ENCODE results near the gene MYH16.

MYH16 gene

DNA sequence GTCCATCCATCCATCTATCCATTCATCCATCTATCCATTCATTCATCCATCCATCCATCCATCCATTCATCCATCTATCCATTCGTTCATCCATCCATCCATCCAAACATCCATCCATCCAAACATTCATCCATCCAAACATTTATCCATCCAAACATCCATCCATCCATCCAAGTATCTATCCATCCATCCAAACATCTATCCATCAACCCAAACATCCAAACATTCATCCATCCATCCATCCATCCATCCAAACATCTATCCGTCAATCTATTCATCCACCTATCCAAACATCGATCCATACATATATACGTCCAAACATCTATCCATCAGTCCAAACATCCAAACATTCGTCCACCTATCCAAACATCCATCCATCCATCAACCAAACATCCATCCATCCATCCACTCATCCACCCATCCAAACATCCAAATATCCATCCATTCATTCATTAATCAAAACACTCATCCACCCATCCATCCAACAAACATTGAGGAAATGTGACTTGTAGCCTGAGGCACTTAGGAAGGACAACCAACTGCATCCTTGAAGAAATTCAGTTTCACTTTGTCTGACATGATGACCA lies 28.8 kb upstream of the MYH16 start:
- 100% methylated on average over 5 of the region's 5 CpGs for WGBS (ENCODE audit: extremely low coverage, insufficient coverage, low lambda C conversion rate)
- Histone ChIP-seq H3K4me1 (ENCODE audit: control insufficient read depth, low read depth, low read length) (no peaks in the 10 kb centered on the region), H3K36me3 (ENCODE audit: control insufficient read depth, insufficient read depth, low read length) (no peaks in the 10 kb centered on the region), H2AK5ac (ENCODE audit: low read length) (no peak overlapping the region), H3K23ac (ENCODE audit: low read length) (no peak overlapping the region), H3K4me3 (ENCODE audit: low read length) (no peak overlapping the region), H3K18ac (ENCODE audit: low read length) (no peak overlapping the region), H3K79me2 (ENCODE audit: control insufficient read depth, insufficient read depth, low read length) (no peaks in the 10 kb centered on the region), H3K56ac (ENCODE audit: low read length) (no peak overlapping the region), H2BK15ac (replicated peaks; ENCODE audit: low read depth) (no peak overlapping the region), H4K5ac (ENCODE audit: low read length) (no peak overlapping the region), H3K4me2 (ENCODE audit: low read length) (no peak overlapping the region), H4K8ac (ENCODE audit: low read depth, low read length) (no peak overlapping the region), H3K27me3 (ENCODE audit: insufficient read depth, low read length, poor library complexity) (no peaks in the 10 kb centered on the region), H2BK120ac (ENCODE audit: low read depth, low read length) (no peak overlapping the region), H3K27ac (ENCODE audit: low read depth, low read length) (no peak overlapping the region), H2BK5ac (ENCODE audit: low read length) (no peak overlapping the region), H3K9ac (ENCODE audit: low read length) (no peak overlapping the region), H3K79me1 (ENCODE audit: low read length) (no peaks in the 10 kb centered on the region), H3K4ac (ENCODE audit: low read depth, low read length) (no peak overlapping the region)
- DNase-seq = no peak

DNA sequence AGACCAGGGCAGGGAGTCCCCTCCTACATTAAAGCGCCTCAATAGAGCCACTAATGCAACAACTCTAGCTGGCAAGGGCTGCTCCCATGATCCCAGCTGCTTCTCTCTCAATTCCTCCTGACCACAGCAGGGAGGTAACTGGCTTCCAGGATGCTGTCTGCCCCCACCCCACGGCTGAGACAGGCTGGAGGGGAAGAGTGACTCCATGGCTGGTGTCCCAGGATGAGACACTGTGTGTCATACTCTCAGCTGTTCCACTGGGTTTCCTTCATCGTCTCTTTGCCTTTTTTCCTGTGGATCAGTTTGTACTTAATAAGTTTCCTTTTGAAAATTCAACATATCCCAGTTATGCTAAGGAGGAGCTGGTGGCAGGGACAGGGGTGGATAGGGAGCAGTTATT lies 27.7 kb upstream of the MYH16 start:
- Histone ChIP-seq H2BK15ac (replicated peaks; ENCODE audit: low read depth) (no peak overlapping the region), H3K9ac (ENCODE audit: low read length) (no peak overlapping the region), H3K56ac (ENCODE audit: low read length) (no peak overlapping the region), H3K23ac (ENCODE audit: low read length) (no peak overlapping the region), H3K27ac (ENCODE audit: low read depth, low read length) (no peak overlapping the region), H3K4me3 (ENCODE audit: low read length) (no peak overlapping the region), H3K18ac (ENCODE audit: low read length) (no peak overlapping the region), H3K27me3 (ENCODE audit: insufficient read depth, low read length, poor library complexity) (no peaks in the 10 kb centered on the region), H4K5ac (ENCODE audit: low read length) (no peak overlapping the region), H2AK5ac (ENCODE audit: low read length) (no peak overlapping the region), H2BK5ac (ENCODE audit: low read length) (no peak overlapping the region), H2BK120ac (ENCODE audit: low read depth, low read length) (no peak overlapping the region), H3K79me2 (ENCODE audit: control insufficient read depth, insufficient read depth, low read length) (no peaks in the 10 kb centered on the region), H3K4me1 (ENCODE audit: control insufficient read depth, low read depth, low read length) (no peaks in the 10 kb centered on the region), H3K36me3 (ENCODE audit: control insufficient read depth, insufficient read depth, low read length) (no peaks in the 10 kb centered on the region), H3K4ac (ENCODE audit: low read depth, low read length) (no peak overlapping the region), H4K8ac (ENCODE audit: low read depth, low read length) (no peak overlapping the region), H3K4me2 (ENCODE audit: low read length) (no peak overlapping the region), H3K79me1 (ENCODE audit: low read length) (no peaks in the 10 kb centered on the region)
- no CpG with 5 or more reads among the region's 3 CpGs for WGBS (ENCODE audit: extremely low coverage, insufficient coverage, low lambda C conversion rate)
- DNase-seq = no peak

DNA sequence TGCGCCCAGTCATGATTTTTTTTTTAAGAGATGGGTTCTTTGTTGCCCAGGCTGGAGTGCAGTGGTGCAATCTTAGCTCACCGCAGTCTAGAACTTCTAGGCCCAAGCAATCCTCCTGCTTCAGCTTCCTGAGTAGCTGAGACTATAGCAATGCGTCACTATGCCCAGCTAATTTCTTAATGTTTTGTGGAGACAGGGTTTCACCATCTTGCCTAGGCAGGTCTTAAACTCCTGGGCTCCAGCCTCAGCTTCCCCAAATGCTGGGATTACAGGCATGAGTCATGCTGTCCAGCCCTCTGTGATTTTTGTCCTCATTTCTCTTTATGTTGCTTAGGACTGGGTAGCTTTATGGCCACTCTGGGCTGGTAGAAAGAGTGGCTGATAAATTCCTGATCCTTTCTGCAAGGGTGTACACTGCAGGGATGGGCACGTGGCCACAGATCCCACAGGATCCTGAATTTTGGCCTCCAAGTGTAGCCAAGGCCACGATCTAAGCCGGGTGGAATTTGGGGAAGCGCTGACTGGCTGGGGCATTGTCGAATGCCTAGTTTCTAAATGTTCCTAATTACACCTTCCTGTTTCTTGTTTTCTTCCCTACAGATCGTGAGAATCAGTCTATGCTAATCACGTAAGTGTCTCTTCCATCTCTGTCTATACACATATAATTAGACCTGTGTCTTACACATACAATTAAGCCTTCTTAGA lies 24.1 kb upstream of the MYH16 start:
- DNase-seq = peak; percentile 6
- Histone ChIP-seq H3K4me3 (ENCODE audit: low read length) (no peak overlapping the region), H3K4ac (ENCODE audit: low read depth, low read length) (no peak overlapping the region), H4K8ac (ENCODE audit: low read depth, low read length) (no peak overlapping the region), H3K27me3 (ENCODE audit: insufficient read depth, low read length, poor library complexity) (no peaks in the 10 kb centered on the region), H3K4me1 (ENCODE audit: control insufficient read depth, low read depth, low read length) (no peaks in the 10 kb centered on the region), H3K27ac (ENCODE audit: low read depth, low read length) (no peak overlapping the region), H3K36me3 (ENCODE audit: control insufficient read depth, insufficient read depth, low read length) (no peaks in the 10 kb centered on the region), H3K79me2 (ENCODE audit: control insufficient read depth, insufficient read depth, low read length) (no peaks in the 10 kb centered on the region), H3K56ac (ENCODE audit: low read length) (no peak overlapping the region), H2BK120ac (ENCODE audit: low read depth, low read length) (no peak overlapping the region), H3K18ac (ENCODE audit: low read length) (no peak overlapping the region), H3K79me1 (ENCODE audit: low read length) (no peaks in the 10 kb centered on the region), H2BK15ac (replicated peaks; ENCODE audit: low read depth) (no peak overlapping the region), H3K23ac (ENCODE audit: low read length) (no peak overlapping the region), H4K5ac (ENCODE audit: low read length) (no peak overlapping the region), H3K9ac (ENCODE audit: low read length) (no peak overlapping the region), H2BK5ac (ENCODE audit: low read length) (no peak overlapping the region), H2AK5ac (ENCODE audit: low read length) (no peak overlapping the region), H3K4me2 (ENCODE audit: low read length) (no peak overlapping the region)
- no CpG with 5 or more reads among the region's 10 CpGs for WGBS (ENCODE audit: extremely low coverage, insufficient coverage, low lambda C conversion rate)

DNA sequence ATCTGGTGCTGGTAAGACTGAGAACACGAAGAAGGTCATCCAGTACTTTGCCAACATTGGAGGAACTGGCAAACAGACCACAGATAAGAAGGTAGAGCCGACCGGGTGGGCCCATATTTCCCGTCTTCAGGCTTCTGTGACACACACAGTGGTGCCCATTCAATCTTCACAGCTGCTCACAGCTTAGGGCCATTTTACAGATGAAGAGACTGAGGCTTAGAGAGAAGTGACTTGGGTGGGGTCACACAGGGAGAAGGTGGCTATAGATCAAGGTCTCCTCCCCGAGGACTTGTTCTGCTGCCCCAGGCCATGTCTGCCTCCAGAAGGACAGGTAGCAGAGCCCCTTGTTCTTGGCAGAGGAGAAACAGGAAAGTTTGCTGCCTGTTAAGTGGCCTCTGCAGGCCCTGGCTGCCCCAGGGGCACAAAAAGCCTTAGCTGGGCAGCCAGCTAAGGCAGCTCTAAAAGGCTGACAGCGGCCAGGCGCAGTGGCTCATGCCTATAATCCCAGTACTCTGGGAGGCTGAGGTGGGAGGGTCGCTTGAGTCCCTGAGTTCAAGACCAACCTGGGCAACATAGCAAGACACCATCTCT lies 22.6 kb upstream of the MYH16 start:
- Histone ChIP-seq H3K18ac (ENCODE audit: low read length) (no peak overlapping the region), H3K36me3 (ENCODE audit: control insufficient read depth, insufficient read depth, low read length) (no peaks in the 10 kb centered on the region), H2BK120ac (ENCODE audit: low read depth, low read length) (no peak overlapping the region), H3K79me1 (ENCODE audit: low read length) (no peaks in the 10 kb centered on the region), H2BK5ac (ENCODE audit: low read length) (no peak overlapping the region), H3K23ac (ENCODE audit: low read length) (no peak overlapping the region), H3K79me2 (ENCODE audit: control insufficient read depth, insufficient read depth, low read length) (no peaks in the 10 kb centered on the region), H4K8ac (ENCODE audit: low read depth, low read length) (no peak overlapping the region), H3K4me1 (ENCODE audit: control insufficient read depth, low read depth, low read length) (no peaks in the 10 kb centered on the region), H2AK5ac (ENCODE audit: low read length) (no peak overlapping the region), H3K9ac (ENCODE audit: low read length) (no peak overlapping the region), H3K4me3 (ENCODE audit: low read length) (no peak overlapping the region), H3K4ac (ENCODE audit: low read depth, low read length) (no peak overlapping the region), H3K27ac (ENCODE audit: low read depth, low read length) (no peak overlapping the region), H4K5ac (ENCODE audit: low read length) (no peak overlapping the region), H2BK15ac (replicated peaks; ENCODE audit: low read depth) (no peak overlapping the region), H3K27me3 (ENCODE audit: insufficient read depth, low read length, poor library complexity) (no peaks in the 10 kb centered on the region), H3K4me2 (ENCODE audit: low read length) (no peak overlapping the region), H3K56ac (ENCODE audit: low read length) (no peak overlapping the region)
- no peak for DNase-seq
- WGBS (ENCODE audit: extremely low coverage, insufficient coverage, low lambda C conversion rate) = no CpG with 5 or more reads among the region's 8 CpGs

DNA sequence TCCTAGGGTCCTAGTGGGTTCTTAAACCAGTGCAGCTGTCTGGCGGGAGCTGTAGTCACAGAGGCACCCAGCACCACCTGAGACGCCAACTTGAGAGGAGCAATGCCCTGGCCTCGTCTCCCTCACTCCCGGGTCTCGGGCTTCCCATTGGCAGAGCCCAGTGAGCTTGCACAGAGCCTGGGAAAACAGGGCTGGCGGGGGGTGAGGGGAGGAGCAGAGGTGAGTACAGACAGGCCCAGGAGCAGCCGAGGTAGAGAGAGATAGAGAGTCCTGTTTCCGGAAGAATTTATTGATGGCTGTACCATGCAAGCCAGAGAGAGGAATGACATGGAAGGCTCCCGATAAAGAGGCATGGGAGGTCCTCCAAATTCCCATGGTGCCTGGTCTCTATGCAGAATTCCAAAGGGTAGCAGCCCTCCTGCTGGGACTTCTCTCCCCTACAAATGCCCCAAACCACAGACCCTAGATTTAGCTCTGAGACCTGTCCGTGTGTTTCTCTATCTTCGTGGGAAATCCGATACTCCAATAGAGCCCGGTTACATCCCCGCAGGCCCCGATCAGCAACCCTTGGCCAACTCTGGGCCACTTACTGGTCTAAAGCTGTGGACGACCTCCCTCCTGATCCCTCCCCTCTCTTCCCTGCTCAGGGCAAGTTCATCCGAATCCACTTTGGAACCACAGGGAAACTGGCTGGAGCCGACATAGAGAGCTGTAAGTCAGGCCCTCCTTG lies 20.3 kb upstream of the MYH16 start:
- no peak overlapping the region for H4K5ac ChIP-seq (ENCODE audit: low read length)
- H3K4me1 ChIP-seq (ENCODE audit: control insufficient read depth, low read depth, low read length) = no peaks in the 10 kb centered on the region
- no peak overlapping the region for H2BK120ac ChIP-seq (ENCODE audit: low read depth, low read length)
- no peak overlapping the region for H3K4me2 ChIP-seq (ENCODE audit: low read length)
- no peak overlapping the region for H3K4me3 ChIP-seq (ENCODE audit: low read length)
- no peak overlapping the region for H3K23ac ChIP-seq (ENCODE audit: low read length)
- peak; percentile 20 for DNase-seq
- H2AK5ac ChIP-seq (ENCODE audit: low read length) = no peak overlapping the region
- H4K8ac ChIP-seq (ENCODE audit: low read depth, low read length) = no peak overlapping the region
- no peak overlapping the region for H2BK5ac ChIP-seq (ENCODE audit: low read length)
- no peak overlapping the region for H3K18ac ChIP-seq (ENCODE audit: low read length)
- H3K27me3 ChIP-seq (ENCODE audit: insufficient read depth, low read length, poor library complexity) = no peaks in the 10 kb centered on the region
- no peaks in the 10 kb centered on the region for H3K79me2 ChIP-seq (ENCODE audit: control insufficient read depth, insufficient read depth, low read length)
- no peak overlapping the region for H3K4ac ChIP-seq (ENCODE audit: low read depth, low read length)
- no peak overlapping the region for H2BK15ac ChIP-seq (replicated peaks; ENCODE audit: low read depth)
- no peaks in the 10 kb centered on the region for H3K79me1 ChIP-seq (ENCODE audit: low read length)
- no peak overlapping the region for H3K9ac ChIP-seq (ENCODE audit: low read length)
- WGBS (ENCODE audit: extremely low coverage, insufficient coverage, low lambda C conversion rate) = no CpG with 5 or more reads among the region's 18 CpGs
- no peak overlapping the region for H3K56ac ChIP-seq (ENCODE audit: low read length)
- no peak overlapping the region for H3K27ac ChIP-seq (ENCODE audit: low read depth, low read length)
- H3K36me3 ChIP-seq (ENCODE audit: control insufficient read depth, insufficient read depth, low read length) = no peaks in the 10 kb centered on the region
